ENCODE results near the gene ZDHHC20.

Gene ZDHHC20

DNA sequence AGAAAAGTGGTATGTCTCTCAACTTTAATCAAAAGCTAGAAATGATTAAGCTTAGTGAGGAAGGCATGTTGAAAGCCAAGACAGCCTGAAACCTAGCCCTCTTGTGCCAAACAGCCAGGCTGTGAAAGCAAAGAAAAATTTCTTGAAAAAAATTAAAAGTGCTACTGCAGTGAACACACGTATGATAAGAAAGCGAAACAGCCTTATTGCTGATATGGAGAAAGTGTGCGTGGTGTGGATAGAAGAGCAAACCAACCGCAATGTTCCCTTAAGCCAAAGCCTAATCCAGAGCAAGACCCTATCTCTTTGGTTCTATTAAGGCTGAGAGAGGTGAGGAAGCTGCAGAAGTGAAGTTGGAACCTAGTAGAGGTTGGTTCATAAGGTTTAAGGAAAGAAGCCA is 96.4 kb downstream of the ZDHHC20 start:
- DNase-seq (ENCODE audit: low read depth, low spot score) = no peak

DNA sequence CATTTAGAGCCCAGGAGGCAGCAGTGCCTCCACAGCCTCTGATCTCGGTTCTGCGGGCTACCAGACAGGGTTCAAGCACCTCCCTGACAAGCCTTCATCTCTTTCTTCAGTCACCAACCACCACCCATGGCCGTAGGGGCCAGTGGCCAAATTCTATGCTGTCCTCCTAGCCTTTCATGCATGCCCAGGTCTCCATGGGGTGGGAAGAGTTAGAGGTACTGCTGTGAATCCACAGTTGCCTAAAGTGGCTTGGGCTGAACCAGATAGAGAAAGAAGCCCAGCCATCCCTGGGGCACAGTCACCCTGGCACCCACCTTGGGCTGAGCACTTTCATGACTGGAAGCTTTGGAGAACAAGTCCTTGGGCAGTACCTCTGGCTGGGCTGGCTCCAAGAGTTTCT is 97.4 kb downstream of the ZDHHC20 start:
- DNase-seq (ENCODE audit: low read depth, low spot score) = no peak

DNA sequence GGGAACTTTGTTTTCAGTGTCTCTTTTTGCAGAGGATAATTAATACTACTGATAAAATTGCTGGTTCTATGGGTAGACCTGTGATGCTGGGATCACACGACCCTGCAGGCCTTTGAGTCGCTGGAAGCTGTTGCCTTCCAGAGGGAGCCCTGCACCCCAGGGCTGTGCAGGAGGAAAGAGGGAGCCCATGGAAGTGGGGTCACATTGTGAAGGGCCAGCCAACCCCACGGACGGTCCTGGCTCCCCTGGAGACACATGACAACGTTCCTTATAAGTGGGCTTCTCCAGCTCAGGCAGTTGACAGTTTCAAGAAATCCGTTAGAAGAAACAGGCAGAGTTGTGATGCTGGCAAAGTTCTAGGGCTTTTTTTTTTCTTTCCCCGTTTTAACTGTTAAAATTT is 98.0 kb downstream of the ZDHHC20 start:
- no peak for DNase-seq (ENCODE audit: low read depth, low spot score)

DNA sequence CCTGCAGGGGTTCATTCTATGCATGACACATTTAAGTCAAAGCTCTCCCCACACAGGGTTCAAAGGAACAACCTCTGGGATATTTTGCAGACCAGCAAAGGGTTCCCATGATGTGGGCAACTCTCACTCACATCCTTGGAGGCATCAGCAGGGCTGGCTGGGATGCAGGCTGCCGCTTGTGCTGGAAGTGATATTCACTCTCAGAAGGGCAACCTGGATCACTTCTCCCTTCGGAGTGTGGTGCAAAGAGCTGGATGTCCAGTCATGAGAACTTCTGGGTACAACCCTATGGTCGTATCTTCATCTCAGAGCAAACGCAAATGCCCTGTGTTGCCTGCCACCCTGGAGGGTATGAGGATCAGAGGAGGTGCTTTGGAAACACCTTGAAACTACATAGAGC is 98.6 kb downstream of the ZDHHC20 start:
- DNase-seq (ENCODE audit: low read depth, low spot score) = no peak

DNA sequence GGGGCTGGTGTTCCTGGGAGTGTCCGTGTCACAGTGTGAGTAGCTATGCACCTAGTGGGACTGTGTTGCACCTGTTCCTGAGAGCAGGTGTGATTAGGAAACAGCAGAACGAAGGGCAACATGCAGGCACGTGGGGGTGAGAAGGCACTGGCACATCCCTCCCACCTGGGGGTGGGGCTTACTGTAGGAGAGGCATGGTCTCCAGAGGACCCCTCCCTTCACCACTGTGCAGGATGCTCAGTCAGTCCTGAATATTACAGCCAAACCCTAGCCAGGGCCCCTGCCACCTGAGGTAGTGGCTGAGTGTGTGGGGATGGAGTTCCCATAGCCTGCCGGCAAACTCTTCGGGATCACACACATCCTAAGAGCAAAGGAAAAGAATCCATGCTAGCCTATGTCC is 99.2 kb downstream of the ZDHHC20 start:
- DNase-seq (ENCODE audit: low read depth, low spot score) = no peak

DNA sequence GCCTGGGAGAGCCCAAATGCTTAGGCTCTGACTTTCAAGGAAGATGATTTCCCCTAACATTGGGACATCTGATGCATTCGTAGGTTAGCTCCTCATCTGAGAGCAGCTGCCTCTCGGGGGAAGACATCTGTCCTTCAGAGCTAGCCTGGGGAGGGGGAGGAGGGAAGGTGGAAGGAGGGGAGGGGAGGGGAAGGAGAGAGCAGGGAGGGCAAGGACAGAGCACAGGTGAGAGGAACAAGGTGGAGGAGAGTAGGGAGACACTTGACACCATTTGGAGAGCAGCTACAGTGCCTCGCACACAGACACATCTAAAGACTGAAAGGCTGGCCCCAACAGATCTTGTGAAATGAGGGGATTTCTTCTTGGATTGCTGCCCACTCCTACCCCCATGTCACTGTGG is 103.8 kb downstream of the ZDHHC20 start:
- no peak for DNase-seq (ENCODE audit: low read depth, low spot score)

DNA sequence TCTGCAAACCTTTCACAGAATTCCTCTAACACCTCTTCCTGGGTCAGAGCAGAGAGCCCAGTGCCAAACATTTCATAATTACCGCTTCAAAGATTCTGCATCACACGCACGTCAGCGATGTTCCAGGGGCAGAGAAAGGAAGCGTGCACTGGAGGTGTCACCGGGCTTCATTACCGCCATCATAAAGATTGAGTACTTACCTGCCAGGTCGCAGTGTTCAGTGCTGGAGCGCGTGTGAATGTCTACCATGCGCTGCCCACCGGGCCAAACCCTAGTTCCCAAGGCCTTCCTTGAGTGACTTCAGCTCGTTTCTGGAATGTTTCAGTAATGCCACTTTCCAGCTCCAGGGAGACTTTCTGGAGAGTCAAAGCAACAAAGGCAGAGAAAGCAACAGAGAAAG is 104.4 kb downstream of the ZDHHC20 start:
- DNase-seq (ENCODE audit: low read depth, low spot score) = no peak

DNA sequence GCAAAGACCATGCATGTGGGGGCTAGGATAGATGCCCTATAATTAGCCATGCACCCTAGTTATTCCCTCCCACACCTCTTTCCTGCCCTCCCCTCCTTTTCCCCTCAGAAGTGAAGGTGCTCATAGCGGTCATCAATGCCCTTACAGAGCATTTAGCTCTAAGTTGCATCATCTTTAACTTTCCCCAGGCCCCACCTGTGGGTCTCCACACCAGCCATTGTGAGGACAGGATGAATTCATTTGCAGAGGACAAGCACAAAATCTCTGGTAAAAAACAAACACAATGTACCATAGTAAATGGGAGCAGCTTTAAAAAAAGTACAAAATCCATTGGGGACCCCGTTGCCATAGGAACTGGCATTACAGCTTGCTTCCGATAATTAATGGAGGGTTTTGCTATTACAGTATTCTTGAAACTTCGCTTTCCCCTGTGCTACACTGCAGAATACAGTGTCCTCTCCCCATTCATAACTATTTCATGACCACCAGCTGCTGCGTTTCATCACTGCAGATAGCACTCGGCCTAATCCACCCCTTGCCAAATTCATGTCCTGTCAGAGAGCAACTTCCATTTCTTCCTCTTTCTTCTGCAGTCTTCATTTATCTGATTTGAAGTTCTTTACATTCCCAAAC is 110.5 kb downstream of the ZDHHC20 start:
- no peak for DNase-seq (ENCODE audit: low read depth, low spot score)

DNA sequence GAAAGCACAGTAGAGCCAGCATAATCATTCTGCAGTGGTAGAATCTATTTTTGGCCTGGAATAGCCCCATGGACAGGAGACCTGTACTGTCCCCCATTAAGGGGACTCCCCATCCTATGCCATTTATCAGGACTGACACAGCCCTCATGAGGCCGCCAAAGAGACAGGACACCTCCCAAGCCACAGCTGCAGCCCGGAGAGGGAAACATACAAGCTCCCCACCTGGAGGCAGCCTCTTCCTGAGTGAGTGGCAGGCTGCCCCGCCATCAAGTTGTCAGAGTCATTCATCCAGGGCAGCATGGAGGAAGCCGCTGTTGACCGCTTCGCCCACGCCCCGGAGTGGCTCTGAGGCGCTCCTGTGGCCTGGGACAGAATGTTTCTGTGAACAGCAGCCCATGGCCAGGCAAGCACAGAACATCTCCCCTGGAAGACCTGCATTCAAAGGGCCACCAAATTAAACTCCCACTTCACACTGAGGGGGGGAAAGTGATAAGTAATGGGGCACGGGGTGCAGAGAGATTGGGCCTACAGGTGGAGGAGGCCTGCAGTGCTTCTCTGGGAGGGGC is 111.3 kb downstream of the ZDHHC20 start:
- no peak for DNase-seq (ENCODE audit: low read depth, low spot score)

DNA sequence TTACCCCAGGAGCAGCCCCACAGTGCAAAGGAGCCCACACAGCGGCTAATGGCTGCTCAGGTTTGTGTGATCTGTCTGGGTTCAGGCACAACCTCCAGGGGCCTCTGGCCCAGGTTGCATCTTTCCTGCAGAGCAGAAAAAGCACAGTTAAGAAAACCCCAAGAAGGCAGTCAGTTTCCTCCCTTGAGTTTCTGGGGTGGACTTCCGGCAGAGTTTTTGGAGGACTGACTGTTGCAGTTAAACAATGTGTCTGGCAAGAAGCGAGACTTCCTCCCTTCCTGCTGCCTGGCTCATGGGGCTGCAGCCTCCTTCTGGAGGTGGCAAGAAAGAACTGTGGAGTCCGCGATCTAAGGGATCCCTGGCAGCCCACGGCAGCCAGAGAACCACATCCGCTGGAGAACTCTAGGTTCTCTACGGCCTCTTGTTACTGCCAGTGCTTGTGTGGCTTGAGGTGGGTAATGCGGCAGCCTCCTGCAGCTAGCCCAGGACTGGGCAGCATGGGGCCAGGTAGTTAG is 114.4 kb downstream of the ZDHHC20 start:
- DNase-seq (ENCODE audit: low read depth, low spot score) = no peak

DNA sequence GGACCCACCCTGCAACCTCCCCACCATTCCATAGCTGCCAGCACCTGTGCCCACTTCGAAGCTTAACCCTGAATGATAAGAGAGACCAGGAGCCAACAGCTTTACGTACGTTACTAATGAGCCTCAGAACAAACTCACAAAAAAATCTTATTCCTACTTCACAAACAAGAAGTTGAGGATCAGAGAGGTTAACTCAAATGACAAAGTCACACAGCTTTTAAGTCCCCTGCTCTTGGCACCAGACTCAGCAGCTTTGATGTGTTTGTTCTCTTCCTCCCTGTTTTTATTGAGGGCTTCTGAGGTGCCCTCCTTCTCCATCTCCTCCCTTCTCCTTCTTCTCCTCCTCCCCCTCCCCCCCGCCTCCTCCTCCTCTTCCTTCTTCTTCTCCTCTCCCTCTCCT is 115.4 kb downstream of the ZDHHC20 start:
- no peak for DNase-seq (ENCODE audit: low read depth, low spot score)

DNA sequence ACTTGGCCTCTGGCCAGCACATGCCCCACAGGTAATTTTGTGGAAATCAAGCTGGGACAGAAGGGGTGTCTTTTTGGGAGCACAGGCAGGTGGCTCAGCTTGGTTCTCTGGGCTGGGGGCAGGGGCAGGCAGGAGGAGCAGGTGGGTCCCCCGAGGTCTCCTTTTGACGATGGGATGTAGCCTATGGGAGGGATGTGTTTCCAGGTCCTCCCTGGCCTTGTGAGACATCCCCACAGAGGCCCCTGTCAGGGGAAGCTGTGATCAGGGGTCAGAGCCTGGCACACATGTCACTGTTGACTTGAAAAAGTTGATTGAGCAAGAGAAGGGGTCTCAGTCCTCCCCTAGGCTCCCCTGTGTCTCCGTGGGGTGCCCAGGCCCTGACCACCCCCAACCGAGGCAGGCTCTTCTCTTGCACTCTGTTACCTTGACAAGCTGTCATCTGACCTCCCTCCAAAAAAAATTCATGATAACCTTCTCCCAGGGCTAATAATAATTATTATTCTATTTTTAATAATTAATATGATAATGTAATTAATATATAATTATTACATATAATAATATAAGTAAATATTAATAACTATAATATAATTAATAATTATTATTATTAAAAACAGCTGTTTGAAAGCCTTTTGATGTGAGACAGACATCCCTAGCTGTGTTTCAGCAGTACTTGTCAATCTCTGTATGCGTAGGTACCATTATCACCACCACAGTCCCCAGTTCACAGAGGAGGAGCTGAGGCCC is 116.2 kb downstream of the ZDHHC20 start:
- no peak for DNase-seq (ENCODE audit: low read depth, low spot score)

DNA sequence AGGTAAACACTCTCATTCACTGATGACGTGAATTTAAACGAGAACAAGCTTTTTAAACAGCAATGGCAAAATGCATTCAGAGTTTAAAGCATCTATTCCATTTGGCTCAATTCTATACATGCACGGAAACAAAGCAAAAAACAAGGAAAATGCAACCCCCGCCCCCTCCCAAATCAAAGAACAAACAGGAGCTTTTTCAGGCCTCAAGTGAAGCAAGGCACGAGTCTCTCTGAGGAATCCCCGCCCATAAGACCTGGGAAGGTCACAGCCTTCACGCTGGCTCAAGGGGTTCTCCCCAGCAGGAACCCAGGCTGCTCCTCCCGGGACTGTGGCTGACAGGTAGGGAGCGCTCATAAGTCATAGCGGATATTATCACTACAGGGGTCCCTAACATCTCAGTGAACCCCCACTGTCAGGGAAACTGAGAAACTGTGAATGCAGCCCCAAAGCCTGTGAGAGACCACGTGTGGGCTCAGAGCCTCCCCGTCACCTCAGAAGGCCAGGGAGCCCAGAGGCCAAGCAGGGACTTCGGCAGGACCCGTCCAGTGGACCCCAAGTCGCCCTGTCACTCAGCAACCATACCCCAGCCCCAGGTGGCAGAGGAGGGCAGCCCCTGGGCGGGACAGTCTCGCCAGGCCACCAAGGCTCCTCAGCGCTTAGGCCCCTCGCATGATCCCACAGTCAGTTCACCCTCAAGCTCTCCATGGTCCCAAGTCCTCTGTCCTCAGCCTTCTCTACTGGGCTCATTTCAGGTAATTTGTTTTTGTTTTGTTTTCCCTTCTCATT is 117.3 kb downstream of the ZDHHC20 start:
- no peak for DNase-seq (ENCODE audit: low read depth, low spot score)

DNA sequence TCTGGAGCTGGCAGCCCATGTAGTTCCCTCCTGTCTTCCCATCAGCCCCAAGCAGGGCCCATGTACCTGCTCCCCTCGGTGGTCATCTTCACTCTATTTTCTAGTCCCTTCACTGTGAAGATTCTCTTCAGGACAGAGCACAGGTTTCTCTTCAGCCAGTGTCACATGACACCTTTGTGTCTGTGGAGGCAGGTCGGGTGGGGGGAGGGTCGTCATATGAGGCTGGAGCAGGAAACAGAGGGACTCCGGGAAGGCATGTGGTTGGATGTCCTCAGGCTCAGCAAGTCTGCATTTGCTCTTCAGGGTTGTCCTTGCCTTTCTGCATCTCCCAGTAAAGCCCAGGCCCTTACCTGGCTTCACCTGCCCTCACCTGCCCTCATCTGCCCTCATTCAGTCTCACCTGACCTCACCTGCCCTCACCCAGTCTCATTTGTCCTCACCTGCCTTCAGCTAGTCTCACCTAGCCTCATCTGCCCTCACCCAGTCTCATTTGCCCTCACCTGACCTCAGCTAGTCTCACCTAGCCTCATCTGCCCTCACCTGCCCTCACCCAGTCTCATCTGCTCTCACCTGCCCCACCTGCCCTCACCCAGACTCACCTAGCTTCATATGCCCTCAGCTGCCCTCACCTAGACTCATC is 120.3 kb downstream of the ZDHHC20 start:
- DNase-seq (ENCODE audit: low read depth, low spot score) = no peak

DNA sequence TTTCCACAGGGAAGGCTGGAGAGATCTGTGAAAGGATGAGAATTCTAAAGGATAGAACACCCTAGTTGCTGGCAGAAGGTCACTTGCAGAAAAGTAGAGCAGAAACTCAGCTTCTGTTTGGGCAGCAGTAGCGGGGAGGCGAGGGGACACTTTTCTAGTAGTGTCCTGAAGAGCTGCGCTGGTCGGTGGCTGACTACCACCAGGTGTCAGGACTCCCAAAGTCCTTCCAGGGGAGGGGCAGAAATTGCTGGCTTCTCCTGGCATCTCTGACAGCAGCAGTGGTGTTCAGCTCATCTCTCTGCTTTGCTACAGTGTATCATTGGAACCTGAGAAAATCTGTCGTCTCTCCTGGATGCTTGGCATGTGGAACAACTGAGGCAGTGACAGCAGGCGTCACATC is 120.9 kb downstream of the ZDHHC20 start:
- DNase-seq (ENCODE audit: low read depth, low spot score) = no peak

DNA sequence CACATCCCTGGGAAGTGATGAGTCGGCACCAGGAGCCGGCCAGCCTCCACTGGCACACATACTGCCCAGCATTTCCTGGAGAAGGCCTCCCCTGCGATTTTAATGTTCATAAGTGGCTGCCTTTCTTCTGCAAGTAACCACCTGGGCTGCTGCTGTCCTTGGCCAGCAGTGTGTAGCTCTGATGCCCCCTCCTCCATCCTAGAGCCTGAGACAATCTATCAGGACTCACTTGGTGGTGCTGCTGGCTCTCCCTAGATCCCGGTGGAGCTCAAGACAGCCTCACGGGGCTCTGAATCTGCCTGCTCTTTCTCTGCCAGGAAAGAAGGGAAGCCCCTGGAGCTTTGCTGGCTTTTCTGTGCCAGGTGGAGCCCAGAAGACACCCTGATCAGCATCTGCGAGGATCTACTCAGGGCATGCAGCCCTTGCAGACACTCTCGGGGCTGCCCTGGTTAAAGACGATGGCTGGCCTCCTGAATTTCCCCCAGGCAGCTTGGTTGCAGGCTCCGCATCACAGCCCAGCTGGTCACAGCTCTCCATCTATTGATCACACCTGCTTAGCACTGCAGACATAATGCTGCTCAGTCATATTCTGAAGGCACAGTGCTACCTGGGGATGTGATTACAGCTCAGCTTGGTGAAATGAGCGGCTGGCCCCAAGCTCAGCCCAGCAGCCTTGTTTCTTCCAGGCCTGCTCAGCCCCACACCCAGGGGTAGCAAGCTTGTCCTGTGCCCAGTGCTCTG is 122.3 kb downstream of the ZDHHC20 start:
- no peak for DNase-seq (ENCODE audit: low read depth, low spot score)

DNA sequence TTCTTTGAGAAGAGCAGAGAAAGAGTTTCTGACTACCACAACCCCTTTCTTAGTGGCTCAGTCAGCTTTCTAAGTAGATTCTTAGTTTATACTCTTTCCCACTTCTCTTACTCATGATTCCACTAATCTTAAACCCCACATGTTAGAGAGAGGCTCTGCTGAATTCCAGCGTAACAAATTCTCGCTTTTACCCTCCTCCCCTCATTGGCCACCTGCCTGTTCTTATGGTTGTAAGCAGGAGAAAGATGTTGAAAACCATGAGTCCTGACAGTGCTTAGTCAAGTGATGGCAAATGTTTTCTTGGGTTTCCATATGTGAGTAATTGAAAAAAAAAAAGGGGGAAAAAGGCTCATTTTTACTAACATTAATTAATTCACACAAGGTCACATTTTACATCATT is 125.9 kb downstream of the ZDHHC20 start:
- no peak for DNase-seq (ENCODE audit: low read depth, low spot score)

DNA sequence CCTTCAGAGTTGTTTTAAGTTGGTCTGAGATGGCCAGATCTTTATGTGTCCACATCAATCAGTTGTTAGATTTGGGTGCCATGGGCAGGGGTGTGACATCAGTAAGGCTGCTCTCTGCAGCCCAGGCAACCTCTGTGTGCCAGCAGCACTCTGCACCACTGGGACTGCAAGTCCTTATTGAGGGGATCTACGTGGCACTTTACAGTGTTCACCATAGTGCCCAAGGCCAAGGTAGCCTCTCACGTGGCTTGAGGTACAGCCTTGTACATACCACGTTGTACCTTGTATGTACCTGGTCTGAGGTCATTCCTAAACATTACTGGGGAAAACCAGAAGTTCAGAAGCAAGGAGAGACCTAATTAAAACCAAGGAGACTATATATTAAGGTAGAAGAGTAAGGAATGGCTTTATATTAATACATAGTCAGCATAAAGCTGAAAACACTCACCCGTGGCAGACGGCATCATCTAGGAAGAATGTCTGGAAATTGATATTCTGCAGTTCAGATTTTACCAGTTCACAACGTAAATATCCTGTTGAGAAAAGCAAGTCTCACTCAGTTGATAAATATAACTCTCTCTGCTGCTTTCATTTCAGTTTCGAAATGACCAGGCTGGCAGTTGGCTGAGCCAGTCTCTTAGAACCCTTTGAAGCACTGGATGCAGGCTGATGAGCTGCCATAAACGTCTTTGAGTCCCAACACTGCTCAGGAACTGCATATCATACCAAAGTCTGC is 128.8 kb downstream of the ZDHHC20 start:
- no peak for DNase-seq (ENCODE audit: low read depth, low spot score)

DNA sequence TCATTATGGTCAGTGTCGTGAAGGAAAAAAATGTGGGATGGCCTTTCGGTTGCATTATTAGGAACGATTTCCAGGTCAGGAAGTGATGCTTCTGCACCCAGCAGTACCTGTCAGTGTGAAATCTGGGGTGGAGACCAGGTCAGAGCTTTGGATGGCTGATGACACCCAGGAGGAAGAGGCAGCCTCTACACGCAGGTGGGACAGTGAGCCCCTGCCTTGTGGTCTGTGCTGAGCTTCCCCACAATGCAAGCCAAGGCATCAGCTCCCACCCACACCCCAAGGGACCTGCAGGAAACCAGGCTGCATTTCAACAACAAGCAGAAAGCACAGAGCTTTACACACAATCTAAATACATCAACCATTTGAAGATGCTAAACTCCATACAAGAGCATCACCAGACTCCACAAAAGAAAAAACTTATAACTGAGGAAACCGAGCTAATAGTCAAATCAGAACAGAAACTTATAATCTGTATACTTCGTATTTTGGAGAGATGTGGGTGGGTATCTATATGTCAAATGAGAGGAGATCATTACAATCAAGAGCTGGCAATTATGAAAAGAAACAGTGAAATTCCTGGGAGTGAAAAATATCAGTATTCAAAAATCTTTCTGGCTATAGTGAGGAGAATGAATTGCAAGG is 130.1 kb downstream of the ZDHHC20 start:
- no peak for DNase-seq (ENCODE audit: low read depth, low spot score)

DNA sequence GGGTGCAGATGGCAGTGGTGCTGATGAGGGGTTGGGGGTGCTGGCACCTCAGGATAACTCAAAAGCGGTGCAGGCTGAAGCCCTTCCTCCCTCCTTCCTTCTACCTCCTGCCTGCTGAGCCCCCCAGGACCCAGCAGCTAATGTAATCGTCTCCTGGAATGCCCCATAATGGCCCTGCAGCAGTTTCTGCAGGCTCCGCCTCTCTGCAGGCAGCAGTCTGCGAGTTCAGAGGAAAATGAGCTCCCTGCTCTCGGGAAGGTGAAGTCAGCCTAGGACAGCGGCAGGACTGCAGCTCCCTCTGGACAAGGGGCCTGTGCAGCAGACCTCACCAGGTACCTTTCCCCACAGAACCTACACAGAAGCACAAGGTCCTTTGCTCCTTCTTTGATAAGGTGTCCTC is 130.9 kb downstream of the ZDHHC20 start:
- DNase-seq (ENCODE audit: low read depth, low spot score) = no peak

Data from smooth muscle cell of the brain vasculature (primary cell).